ENCODE data around the gene EAF1.
"Not testable (repeated sequence)": the region's sequence is repeated elsewhere in the genome, so short reads cannot be mapped to it uniquely, and the experiment has no call there.

The EAF1 gene

GRCh38 chr3:15427182-15427880 is at the start of gene EAF1, which contains the start of gene METTL6:
Gene EAF1, plus strand, starts transcription at chr3:15427598. Its CDS starts 182 bp downstream, at chr3:15427780.
Gene METTL6, minus strand, starts transcription at chr3:15427544. Its CDS starts 1,033 bp downstream, at chr3:15426511.
- peak; percentile 93 to 94 for DNase-seq

DNA sequence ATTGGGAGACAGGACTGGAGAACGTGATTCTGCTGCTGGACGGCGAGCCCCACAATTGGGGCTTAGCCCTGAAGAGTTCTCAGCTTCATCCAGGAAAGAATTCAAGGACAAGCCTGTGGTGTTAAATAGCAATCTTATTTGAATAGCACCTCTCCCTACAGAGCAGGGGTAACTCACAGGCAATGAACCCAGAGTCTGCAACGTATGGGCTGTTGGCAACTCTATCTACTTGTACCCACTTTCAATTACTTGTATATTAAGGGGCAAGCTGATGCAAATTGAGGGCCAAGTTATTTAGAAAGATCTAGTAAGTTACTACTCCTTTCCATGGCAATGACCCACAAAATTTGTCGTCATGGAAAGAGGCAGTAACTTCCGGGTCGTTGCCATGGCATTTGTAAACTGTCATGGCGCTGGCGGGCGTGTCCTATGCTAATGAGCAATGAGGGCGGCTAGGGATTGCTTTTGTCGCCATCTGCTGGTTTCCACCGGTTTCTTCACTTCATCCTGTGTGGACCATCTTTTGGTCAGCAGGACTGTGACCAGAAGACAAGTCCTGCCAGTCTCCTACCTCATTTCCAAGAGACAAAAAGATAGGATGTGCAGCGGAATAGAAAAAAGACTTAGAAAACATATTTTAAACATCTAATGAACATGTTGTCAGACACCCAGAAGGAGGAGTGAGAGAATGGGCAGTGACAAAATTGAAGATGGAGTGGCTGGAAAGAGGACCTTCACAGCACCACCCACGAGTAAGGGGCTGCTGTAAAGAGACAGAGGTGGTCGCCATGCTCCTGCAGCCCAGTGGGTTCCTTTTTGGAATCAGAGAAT is 49.2 kb upstream of the EAF1 start:
- peak; percentile 95 to 99 for DNase-seq

- no peak for DNase-seq
Measured at GRCh38 chr3:15380980-15381890, 46.2 kb upstream of the EAF1 start.

DNA sequence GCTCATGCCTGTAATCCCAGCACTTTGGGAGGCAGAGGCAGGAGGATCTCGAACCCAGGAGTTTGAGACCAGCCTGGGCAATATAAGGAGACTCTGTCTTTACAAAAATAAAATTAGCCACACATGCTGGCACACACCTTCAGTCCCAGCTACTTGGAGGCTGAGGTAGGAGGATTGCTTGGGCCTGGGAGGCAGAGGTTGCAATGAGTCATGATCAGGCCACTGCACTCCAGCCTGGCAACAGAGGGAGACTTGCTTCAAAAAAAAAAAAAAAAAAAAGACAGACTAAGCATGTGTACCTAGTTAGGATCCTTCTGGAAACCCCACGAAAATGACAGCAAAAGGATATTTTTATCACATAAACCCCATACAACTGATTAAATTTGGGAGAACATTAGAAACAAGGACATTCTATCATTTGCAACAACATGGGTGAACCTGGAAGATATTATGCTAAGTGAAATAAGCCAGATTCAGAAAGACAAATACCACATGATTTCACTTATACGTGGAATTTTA is 44.9 kb upstream of the EAF1 start:
- DNase-seq, result peak in 1 of 2 donors; percentile 32

GRCh38 chr3:15384510-15385237 is 42.7 kb upstream of the EAF1 start:
- DNase-seq, result no peak

DNA sequence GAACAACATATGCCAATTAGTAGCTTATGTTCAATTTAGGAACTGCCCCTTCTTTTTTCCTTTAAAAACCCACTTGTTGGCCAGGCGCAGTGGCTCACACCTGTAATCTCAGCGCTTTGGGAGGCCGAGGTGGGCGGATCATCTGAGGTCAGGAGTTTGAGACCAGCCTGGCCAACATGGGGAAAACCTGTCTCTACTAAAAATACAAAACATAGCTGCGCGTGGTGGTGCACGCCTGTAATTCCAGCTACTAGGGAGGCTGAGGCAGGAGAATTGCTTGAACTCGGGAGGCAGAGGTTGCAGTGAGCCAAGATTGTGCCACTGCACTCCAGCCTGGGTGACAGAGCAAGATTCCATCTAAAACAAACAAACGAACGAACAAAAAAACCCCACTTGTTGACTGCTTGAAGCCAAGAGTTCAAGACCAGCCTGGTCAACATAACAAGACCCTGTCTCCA is 42.1 kb upstream of the EAF1 start:
- not testable (repeated sequence) for DNase-seq

DNA sequence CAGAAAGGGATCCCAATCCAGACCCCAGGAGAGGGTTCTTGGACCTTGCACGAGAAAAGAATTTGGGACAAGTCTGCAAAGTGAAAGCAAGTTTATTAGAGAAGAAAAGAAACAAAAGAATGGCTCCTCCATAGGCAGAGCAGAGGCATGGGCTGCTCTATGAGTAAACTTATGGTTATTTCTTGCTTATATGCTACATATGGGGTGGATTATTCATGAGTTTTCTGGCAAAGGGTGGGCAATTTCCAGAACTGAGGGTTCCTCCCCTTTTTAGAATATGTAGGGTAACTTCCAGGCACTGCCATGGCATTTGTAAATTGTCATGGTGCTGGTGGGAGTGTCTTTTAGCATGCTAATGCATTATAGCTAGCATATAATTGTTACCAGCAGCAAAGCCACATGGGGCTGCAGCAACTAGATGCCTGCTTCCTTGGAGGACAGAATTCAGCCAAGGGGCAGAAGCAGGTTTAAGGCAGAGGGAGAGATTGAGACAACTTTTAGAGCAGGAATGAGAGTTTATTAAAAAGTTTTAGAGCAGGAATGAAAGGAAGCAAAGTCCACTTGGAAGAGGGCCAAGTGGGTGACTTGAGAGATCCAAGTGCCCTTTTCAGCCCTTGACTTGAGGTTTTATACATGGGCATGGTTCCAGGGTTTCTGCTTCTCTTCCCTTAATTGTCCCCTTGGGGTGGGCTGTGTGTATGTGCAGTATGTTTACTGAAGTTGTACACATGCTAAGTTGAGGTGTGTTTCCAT is 41.3 kb upstream of the EAF1 start:
- DNase-seq, result no peak

DNA sequence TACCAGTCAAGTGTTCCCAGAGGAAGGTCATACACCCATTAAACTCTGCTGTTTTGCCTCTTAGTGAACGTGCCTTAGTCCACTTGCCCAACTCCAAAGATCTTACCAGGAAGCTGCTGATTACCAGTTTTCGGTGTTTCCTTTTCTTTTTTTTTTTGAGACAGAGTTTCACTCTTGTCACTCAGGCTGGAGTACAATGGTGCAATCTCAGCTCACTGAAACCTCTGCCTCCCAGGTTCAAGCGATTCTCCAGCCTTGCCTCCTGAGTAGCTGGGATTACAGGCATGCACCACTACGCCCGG is 40.8 kb upstream of the EAF1 start:
- DNase-seq, result peak; percentile 42 to 44

- no peak for DNase-seq
Measured at GRCh38 chr3:15387171-15387581, 40.2 kb upstream of the EAF1 start.

GRCh38 chr3:15387735-15388134 is 39.7 kb upstream of the EAF1 start:
- DNase-seq, result no peak

DNA sequence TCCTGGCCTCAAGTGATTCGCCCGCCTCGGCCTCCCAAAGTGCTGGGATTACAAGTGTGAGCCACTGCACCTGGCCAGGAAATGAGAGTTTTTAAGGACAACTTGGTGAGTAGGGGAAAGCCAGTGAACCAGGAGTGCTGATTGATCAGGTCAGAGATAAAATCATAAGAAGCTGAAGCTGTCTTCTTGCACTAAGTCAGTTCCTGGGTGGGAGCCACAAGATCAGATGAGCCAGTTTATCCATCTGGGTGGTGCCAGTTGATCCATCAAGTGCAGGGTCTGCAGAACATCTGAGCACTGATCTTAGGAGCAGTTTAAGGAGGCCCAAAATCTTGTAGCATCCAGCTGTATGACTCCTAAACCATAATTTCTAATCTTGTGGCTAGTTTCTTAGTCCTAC is 39.1 kb upstream of the EAF1 start:
- DNase-seq, result not testable (repeated sequence)

DNA sequence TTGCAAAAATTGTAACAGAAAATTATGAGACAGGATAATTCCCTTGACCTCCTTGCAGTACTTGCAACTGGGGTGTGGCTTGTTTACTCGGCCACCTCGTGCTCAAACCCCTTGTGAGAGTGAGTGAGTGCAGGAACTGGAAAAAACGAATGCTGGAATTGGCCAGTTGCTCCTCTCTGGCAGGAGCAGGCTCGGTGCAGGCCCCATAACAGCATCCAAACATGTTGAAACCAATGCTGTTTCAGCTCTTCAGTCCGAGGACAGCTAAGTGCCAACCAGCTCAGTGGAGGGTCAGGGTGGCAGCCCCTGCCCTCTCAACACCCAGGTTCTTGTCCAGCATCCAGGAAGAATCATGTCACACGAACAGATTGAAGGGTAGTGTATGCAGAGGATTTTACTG is 36.9 kb upstream of the EAF1 start:
- DNase-seq, result no peak

DNA sequence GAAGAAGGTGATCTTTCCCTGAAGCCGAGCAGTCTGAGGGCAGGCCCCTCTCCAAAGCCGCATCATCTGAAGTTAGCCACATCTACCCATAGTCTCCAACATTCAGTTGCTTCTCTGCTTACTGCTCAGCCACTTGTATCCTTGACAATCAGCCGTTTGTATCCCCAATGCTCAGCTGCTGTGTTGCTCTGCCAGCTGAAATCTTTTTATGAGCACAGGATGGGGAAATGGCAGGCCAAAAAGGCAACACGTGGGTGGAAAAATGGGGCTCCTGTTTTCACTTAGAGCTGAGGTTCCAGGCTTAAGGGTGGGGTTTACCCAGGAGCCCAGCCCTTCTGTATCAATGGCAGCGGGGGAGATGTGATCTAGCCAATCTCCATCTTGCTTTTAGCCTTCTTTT is 36.4 kb upstream of the EAF1 start:
- no peak for DNase-seq

DNA sequence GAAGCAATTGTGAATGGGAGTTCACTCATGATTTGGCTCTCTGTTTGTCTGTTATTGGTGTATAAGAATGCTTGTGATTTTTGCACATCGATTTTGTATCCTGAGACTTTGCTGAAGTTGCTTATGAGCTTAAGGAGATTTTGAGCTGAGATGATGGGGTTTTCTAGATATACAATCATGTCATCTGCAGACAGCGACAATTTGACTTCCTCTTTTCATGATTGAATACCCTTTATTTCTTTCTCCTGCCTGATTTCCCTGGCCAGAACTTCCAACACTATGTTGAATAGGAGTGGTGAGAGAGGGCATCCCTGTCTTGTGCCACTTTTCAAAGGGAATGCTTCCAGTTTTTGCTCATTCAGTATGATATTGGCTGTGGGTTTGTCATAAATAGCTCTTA is 34.1 kb upstream of the EAF1 start:
- not testable (repeated sequence) for DNase-seq

DNA sequence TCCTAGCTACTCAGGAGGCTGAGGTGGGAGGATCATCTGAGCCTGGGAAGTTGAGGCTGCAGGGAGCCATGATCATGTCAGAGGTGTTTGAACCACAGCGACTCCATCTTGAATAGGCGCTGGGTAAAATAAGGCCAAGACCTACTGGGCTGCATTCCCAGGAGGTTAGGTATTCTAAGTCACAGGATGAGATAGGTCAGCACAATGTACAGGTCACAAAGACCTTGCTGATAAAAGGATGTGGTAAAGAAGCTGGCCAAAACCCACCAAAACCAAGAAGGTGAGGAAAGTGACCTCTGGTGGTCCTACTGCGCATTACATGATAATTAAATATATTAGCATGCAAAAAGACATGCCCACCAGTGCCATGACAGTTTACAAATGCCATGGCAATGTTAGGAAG is 28.7 kb upstream of the EAF1 start:
- not testable (repeated sequence) for DNase-seq

GRCh38 chr3:15399970-15400369 is 27.4 kb upstream of the EAF1 start:
- DNase-seq, result no peak

- DNase-seq, result no peak
Measured at GRCh38 chr3:15401936-15402335, 25.5 kb upstream of the EAF1 start.

DNA sequence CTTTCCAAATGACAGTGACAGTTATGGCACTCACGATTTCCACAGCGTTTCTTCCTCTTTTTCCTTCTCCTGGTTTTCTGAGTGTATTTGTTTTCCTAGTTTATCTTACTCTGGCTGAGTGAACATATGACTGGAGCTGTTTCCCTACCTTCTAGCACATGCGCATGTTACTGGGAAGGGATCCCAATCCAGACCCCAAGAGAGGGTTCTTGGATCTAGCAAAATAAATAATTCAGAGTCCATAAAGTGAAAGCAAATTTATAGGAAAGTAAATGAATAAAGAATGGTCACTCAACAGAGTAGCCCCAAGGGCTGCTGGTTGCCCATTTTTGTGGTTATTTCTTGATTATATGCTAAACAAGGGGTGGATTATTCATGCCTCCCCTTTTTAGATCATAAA is 23.9 kb upstream of the EAF1 start:
- no peak for DNase-seq

DNA sequence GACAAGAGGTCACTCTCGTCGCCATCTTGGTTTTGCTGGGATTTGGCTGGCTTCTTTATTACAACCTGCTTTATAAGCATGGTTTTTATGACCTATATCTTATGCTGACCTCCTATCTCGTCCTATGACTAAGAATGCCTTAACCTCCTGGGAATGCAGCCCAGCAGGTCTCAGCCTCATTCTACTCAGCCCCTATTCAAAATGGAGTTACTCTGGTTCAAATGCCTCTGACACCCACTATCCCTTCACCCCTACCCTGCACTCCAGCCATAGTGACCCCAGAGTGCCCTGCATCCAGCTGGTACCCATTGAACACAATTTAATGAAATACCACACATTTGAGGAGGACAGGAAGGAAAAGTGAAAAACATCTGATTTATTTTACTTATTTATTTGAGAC is 23.4 kb upstream of the EAF1 start:
- no peak for DNase-seq

DNA sequence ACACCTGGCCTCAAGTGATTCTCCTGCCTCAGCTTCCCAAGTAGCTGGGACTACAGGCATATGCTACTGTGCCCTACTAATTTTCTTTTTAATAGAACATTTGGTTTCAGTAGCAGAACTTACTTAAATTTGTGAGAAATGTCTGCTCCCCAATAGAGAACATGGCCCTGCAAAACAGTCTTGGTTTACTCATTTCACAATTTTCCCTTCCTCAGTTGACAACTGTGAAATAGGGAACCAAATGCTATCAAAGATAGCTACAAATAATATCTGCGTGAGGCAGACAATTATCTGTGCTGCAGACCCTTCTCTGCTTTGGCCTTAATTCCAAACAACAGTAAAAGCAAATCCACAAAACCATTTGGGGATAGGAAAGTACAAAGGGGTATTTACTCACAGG is 22.6 kb upstream of the EAF1 start:
- DNase-seq, result peak in 1 of 2 donors; percentile 27

GRCh38 chr3:15405448-15406050 is 21.8 kb upstream of the EAF1 start:
- peak; percentile 59 to 71 for DNase-seq
